Activated CD4-positive, alpha-beta T cell treated with anti-CD3 and anti-CD28 coated beads, Interleukin-2, amount 10 ng/mL, durations not matched to agents 7 days and 5 days (primary cell): ENCODE measurements around the gene HSD17B12. TPM values are rescaled to one million over a fixed set of nuclear protein-coding genes. Genes with fewer than 3 reads are reported as not detected.

Source experiments
- CTCF ChIA-PET: fragments of 350-600 bp; sonication (Branson Sonifier 250); formaldehyde crosslinking; loops from one replicate; lab custom pipeline; 2021; ENCODE audit warnings: antibody characterized with exemption; lab: Charles Lee
- POLR2A ChIA-PET: fragments of 350-600 bp; sonication (Branson Sonifier 250); formaldehyde crosslinking; loops from one replicate; lab custom pipeline; 2021; ENCODE audit warnings: antibody characterized with exemption; lab: Charles Lee
- DNase-seq: peaks from one replicate; pipeline ENCODE4 v3.0.0-alpha.2; 2020
- H3K27ac Mint-ChIP-seq: one replicate; pipeline ENCODE4 v1.8.0; 2021; ENCODE audit warnings: mild to moderate bottlenecking, moderate library complexity, mixed read lengths
- H3K27me3 Mint-ChIP-seq: one replicate; pipeline ENCODE4 v1.8.0; 2021; ENCODE audit warnings: mixed read lengths
- H3K36me3 Mint-ChIP-seq: one replicate; pipeline ENCODE4 v1.8.0; 2021; ENCODE audit warnings: low read depth, mixed read lengths
- H3K4me1 Mint-ChIP-seq: one replicate; pipeline ENCODE4 v1.8.0; 2021; ENCODE audit warnings: mixed read lengths
- H3K4me3 Mint-ChIP-seq: one replicate; pipeline ENCODE4 v1.8.0; 2021; ENCODE audit warnings: mild to moderate bottlenecking, moderate library complexity, mixed read lengths
- H3K9me3 Mint-ChIP-seq: one replicate; pipeline ENCODE4 v1.8.0; 2021; ENCODE audit warnings: mixed read lengths
- total RNA-seq, 2 experiments: library from RNA; stranded (reverse); gene quantifications; one replicate each; pipeline ENCODE4 v1.2.3, GENCODE V29; 2021

HSD17B12 gene
- total RNA-seq, 2 experiments from 2014 or later = 39.9 to 53.9 TPM

- CTCF ChIA-PET = no interaction called here
- Mint-ChIP-seq H3K9me3 (peaks cover 10% of the 10 kb centered on the region), H3K36me3 (peaks cover 23% of the 10 kb centered on the region)
Observed at GRCh38 chr11:43735115-43735514, 54.6 kb downstream of the HSD17B12 start.

GRCh38 chr11:43735961-43736360, 55.4 kb downstream of the HSD17B12 start:
- H3K27ac Mint-ChIP-seq = no peak overlapping the region

More at GRCh38 chr11:43735115-43735514, 54.6 kb downstream of the HSD17B12 start:
- peaks cover 7% of the 10 kb centered on the region for H3K4me1 Mint-ChIP-seq
- no peak for DNase-seq
- POLR2A ChIA-PET = no interaction called here
- H3K27ac Mint-ChIP-seq = no peak overlapping the region
- no peak overlapping the region for H3K4me3 Mint-ChIP-seq
- H3K27me3 Mint-ChIP-seq = no peaks in the 10 kb centered on the region

GRCh38 chr11:43736502-43737200, 56.1 kb downstream of the HSD17B12 start:
- ChIA-PET CTCF (no interaction called here), POLR2A (no interaction called here)
- Mint-ChIP-seq H3K4me1 (peaks cover 7% of the 10 kb centered on the region), H3K4me3 (no peak overlapping the region), H3K27me3 (no peaks in the 10 kb centered on the region), H3K36me3 (peaks cover 24% of the 10 kb centered on the region), H3K27ac (no peak overlapping the region), H3K9me3 (peaks cover 10% of the 10 kb centered on the region)
- no peak for DNase-seq

More at GRCh38 chr11:43735961-43736360, 55.4 kb downstream of the HSD17B12 start:
- no peak overlapping the region for H3K4me3 Mint-ChIP-seq
- H3K27me3 Mint-ChIP-seq = no peaks in the 10 kb centered on the region
- peaks cover 10% of the 10 kb centered on the region for H3K9me3 Mint-ChIP-seq
- DNase-seq = no peak
- CTCF ChIA-PET = no interaction called here
- POLR2A ChIA-PET = no interaction called here
- peaks cover 7% of the 10 kb centered on the region for H3K4me1 Mint-ChIP-seq
- peaks cover 24% of the 10 kb centered on the region for H3K36me3 Mint-ChIP-seq

- Mint-ChIP-seq H3K4me1 (peaks cover 7% of the 10 kb centered on the region), H3K27me3 (no peaks in the 10 kb centered on the region), H3K27ac (no peak overlapping the region), H3K36me3 (peaks cover 24% of the 10 kb centered on the region), H3K9me3 (peaks cover 10% of the 10 kb centered on the region), H3K4me3 (no peak overlapping the region)
- POLR2A ChIA-PET = no interaction called here
- CTCF ChIA-PET = no interaction called here
- DNase-seq = no peak
Observed at GRCh38 chr11:43737201-43737590, 56.7 kb downstream of the HSD17B12 start.

- peaks cover 7% of the 10 kb centered on the region for H3K4me1 Mint-ChIP-seq
- DNase-seq = no peak
- H3K27ac Mint-ChIP-seq = no peak overlapping the region
- peaks cover 10% of the 10 kb centered on the region for H3K9me3 Mint-ChIP-seq
- H3K4me3 Mint-ChIP-seq = no peak overlapping the region
- ChIA-PET POLR2A (no interaction called here), CTCF (no interaction called here)
- H3K27me3 Mint-ChIP-seq = no peaks in the 10 kb centered on the region
- peaks cover 28% of the 10 kb centered on the region for H3K36me3 Mint-ChIP-seq
Observed at GRCh38 chr11:43738600-43739409, 58.3 kb downstream of the HSD17B12 start.

- Mint-ChIP-seq H3K4me3 (no peak overlapping the region), H3K4me1 (no peaks in the 10 kb centered on the region), H3K27me3 (no peaks in the 10 kb centered on the region), H3K27ac (no peak overlapping the region), H3K36me3 (peaks cover 25% of the 10 kb centered on the region), H3K9me3 (peaks cover 10% of the 10 kb centered on the region)
- POLR2A ChIA-PET = no interaction called here
- CTCF ChIA-PET = interaction anchor here (0.6 kb wide), 1 partner anchor 36 kb away, joined by 3 read pairs; no protein-coding TSS in a partner anchor
- DNase-seq = no peak
Observed at GRCh38 chr11:43746670-43747069, 66.1 kb downstream of the HSD17B12 start.

- Mint-ChIP-seq H3K27me3 (no peaks in the 10 kb centered on the region), H3K4me3 (no peak overlapping the region), H3K4me1 (no peaks in the 10 kb centered on the region), H3K27ac (no peak overlapping the region), H3K9me3 (peaks cover 10% of the 10 kb centered on the region), H3K36me3 (peaks cover 22% of the 10 kb centered on the region)
- POLR2A ChIA-PET = no interaction called here
- CTCF ChIA-PET = interaction anchor here (1.2 kb wide), 1 partner anchor 16 kb away, joined by 3 read pairs; no protein-coding TSS in a partner anchor
- DNase-seq = no peak
Observed at GRCh38 chr11:43747130-43747802, 66.7 kb downstream of the HSD17B12 start.

GRCh38 chr11:43748095-43748494, 67.6 kb downstream of the HSD17B12 start:
- DNase-seq = no peak
- CTCF ChIA-PET = interaction anchor here (1.2 kb wide), 1 partner anchor 15 kb away, joined by 3 read pairs; no protein-coding TSS in a partner anchor
- POLR2A ChIA-PET = no interaction called here
- Mint-ChIP-seq H3K4me3 (no peak overlapping the region), H3K4me1 (no peaks in the 10 kb centered on the region), H3K36me3 (peaks cover 20% of the 10 kb centered on the region), H3K27me3 (no peaks in the 10 kb centered on the region), H3K9me3 (peaks cover 10% of the 10 kb centered on the region), H3K27ac (no peak overlapping the region)

GRCh38 chr11:43751726-43752125, 71.2 kb downstream of the HSD17B12 start:
- H3K9me3 Mint-ChIP-seq = peaks cover 9% of the 10 kb centered on the region
- POLR2A ChIA-PET = no interaction called here
- H3K4me1 Mint-ChIP-seq = no peaks in the 10 kb centered on the region
- H3K36me3 Mint-ChIP-seq = peaks cover 17% of the 10 kb centered on the region
- no peak for DNase-seq
- CTCF ChIA-PET = no interaction called here
- H3K27me3 Mint-ChIP-seq = no peaks in the 10 kb centered on the region
- no peak overlapping the region for H3K27ac Mint-ChIP-seq
- H3K4me3 Mint-ChIP-seq = no peak overlapping the region

- DNase-seq = no peak
- H3K36me3 Mint-ChIP-seq = peaks cover 15% of the 10 kb centered on the region
- peaks cover 7% of the 10 kb centered on the region for H3K9me3 Mint-ChIP-seq
- no peaks in the 10 kb centered on the region for H3K4me1 Mint-ChIP-seq
- CTCF ChIA-PET = no interaction called here
- H3K4me3 Mint-ChIP-seq = no peak overlapping the region
- POLR2A ChIA-PET = no interaction called here
- H3K27me3 Mint-ChIP-seq = no peaks in the 10 kb centered on the region
- H3K27ac Mint-ChIP-seq = no peak overlapping the region
Observed at GRCh38 chr11:43756575-43756974, 76.0 kb downstream of the HSD17B12 start.

GRCh38 chr11:43758927-43759326, 78.4 kb downstream of the HSD17B12 start:
- CTCF ChIA-PET = no interaction called here
- H3K36me3 Mint-ChIP-seq = peaks cover 15% of the 10 kb centered on the region
- no peak for DNase-seq
- no peak overlapping the region for H3K4me3 Mint-ChIP-seq
- POLR2A ChIA-PET = no interaction called here
- H3K4me1 Mint-ChIP-seq = no peaks in the 10 kb centered on the region
- no peaks in the 10 kb centered on the region for H3K27me3 Mint-ChIP-seq
- H3K9me3 Mint-ChIP-seq = peaks cover 14% of the 10 kb centered on the region
- no peak overlapping the region for H3K27ac Mint-ChIP-seq

GRCh38 chr11:43760902-43761301, 80.4 kb downstream of the HSD17B12 start:
- H3K27ac Mint-ChIP-seq = no peak overlapping the region
- H3K9me3 Mint-ChIP-seq = peaks cover 24% of the 10 kb centered on the region
- H3K4me3 Mint-ChIP-seq = no peak overlapping the region
- H3K36me3 Mint-ChIP-seq = peaks cover 12% of the 10 kb centered on the region
- H3K4me1 Mint-ChIP-seq = no peaks in the 10 kb centered on the region
- POLR2A ChIA-PET = no interaction called here
- H3K27me3 Mint-ChIP-seq = no peaks in the 10 kb centered on the region
- no peak for DNase-seq
- CTCF ChIA-PET = no interaction called here

GRCh38 chr11:43765194-43765593, 84.7 kb downstream of the HSD17B12 start:
- H3K27ac Mint-ChIP-seq = no peak overlapping the region
- H3K36me3 Mint-ChIP-seq = peaks cover 13% of the 10 kb centered on the region
- no peaks in the 10 kb centered on the region for H3K4me1 Mint-ChIP-seq
- H3K4me3 Mint-ChIP-seq = no peak overlapping the region
- H3K27me3 Mint-ChIP-seq = no peaks in the 10 kb centered on the region
- POLR2A ChIA-PET = no interaction called here
- DNase-seq = no peak
- peaks cover 31% of the 10 kb centered on the region for H3K9me3 Mint-ChIP-seq
- CTCF ChIA-PET = interaction anchor here (0.6 kb wide), 1 partner anchor 10 kb away, joined by 4 read pairs; no protein-coding TSS in a partner anchor
